HEK293 (cell line): ENCODE results near the gene KEAP1.

Experiments used
- CTCF ChIA-PET: fragments of 350-600 bp; formaldehyde crosslinking; extraction: SDS; loops from one replicate; lab custom pipeline; 2021; ENCODE audit warnings: antibody characterized with exemption; lab: Yijun Ruan, JAX
- POLR2A ChIA-PET: fragments of 300-600 bp; formaldehyde crosslinking; extraction: SDS; loops from one replicate; lab custom pipeline; 2020; ENCODE audit warnings: antibody characterized with exemption, inconsistent platforms; lab: Yijun Ruan, JAX
- H3K27ac ChIP-seq: fragments of 200-500 bp; sonication (Bioruptor generic); 2 replicates; pipeline ENCODE4 v1.5.1; 2014; ENCODE audit warnings: low read depth, low read length, control low read depth, inconsistent platforms; ENCODE audit errors: extremely low read depth
- H3K36me3 ChIP-seq, 2 experiments: fragments of 200-500 bp in 1 of 2; sonication (Bioruptor generic) in 1 of 2; 1 replicate in 1 of 2; 2 replicates in 1 of 2; pipeline ENCODE4 v1.5.1; 2014 to 2017; ENCODE audit warnings: inconsistent platforms in 2 of 2, low read length in 2 of 2; ENCODE audit not compliant: control insufficient read depth in 2 of 2, insufficient read depth in 1 of 2
- H3K4me1 ChIP-seq: fragments of 200-500 bp; sonication (Bioruptor generic); 2 replicates; pipeline ENCODE4 v1.5.1; 2014; ENCODE audit warnings: mild to moderate bottlenecking, low read length, inconsistent platforms; ENCODE audit not compliant: control insufficient read depth, insufficient read depth
- H3K4me3 ChIP-seq: 2 replicates; pipeline ENCODE4 v1.5.1; 2011; ENCODE audit warnings: low read depth, mild to moderate bottlenecking, control low read depth, low read length, moderate library complexity
- H3K9me3 ChIP-seq: fragments of 200-500 bp; sonication (Bioruptor generic); 2 replicates; pipeline ENCODE4 v1.5.1; 2014; ENCODE audit warnings: low read depth, low read length, inconsistent platforms; ENCODE audit not compliant: control insufficient read depth, insufficient read depth
- ATF2 ChIP-seq: fragments of 450-650 bp; formaldehyde crosslinking; IDR thresholded peaks from 2 replicates; pipeline ENCODE4 v1.5.1; 2016; ENCODE audit warnings: missing biosample characterization, missing genetic modification characterization, low read depth
- ZBTB48 ChIP-seq: fragments of 450-650 bp; formaldehyde crosslinking; IDR thresholded peaks from 2 replicates; pipeline ENCODE4 v1.5.1; 2016; ENCODE audit warnings: missing biosample characterization, missing genetic modification characterization
- ZBTB7A ChIP-seq: fragments of 450-650 bp; formaldehyde crosslinking; IDR thresholded peaks from 2 replicates; pipeline ENCODE4 v1.5.1; 2016; ENCODE audit warnings: low read depth, missing biosample characterization, missing genetic modification characterization
- ZIC2 ChIP-seq: fragments of 450-650 bp; formaldehyde crosslinking; IDR thresholded peaks from 2 replicates; pipeline ENCODE4 v1.5.1; 2016; ENCODE audit warnings: missing biosample characterization, missing genetic modification characterization
- ZNF132 ChIP-seq: fragments of 450-650 bp; formaldehyde crosslinking; IDR thresholded peaks from 2 replicates; pipeline ENCODE4 v1.5.1; 2017; ENCODE audit warnings: missing biosample characterization, missing genetic modification characterization, borderline replicate concordance
- ZNF16 ChIP-seq: fragments of 450-650 bp; formaldehyde crosslinking; IDR thresholded peaks from 2 replicates; pipeline ENCODE4 v1.5.1; 2016; ENCODE audit warnings: low read depth, missing biosample characterization, missing genetic modification characterization
- ZNF2 ChIP-seq: fragments of 450-650 bp; formaldehyde crosslinking; IDR thresholded peaks from 2 replicates; pipeline ENCODE4 v1.5.1; 2016; ENCODE audit warnings: missing biosample characterization, missing genetic modification characterization
- ZNF664 ChIP-seq: fragments of 450-650 bp; formaldehyde crosslinking; IDR thresholded peaks from 2 replicates; pipeline ENCODE4 v1.5.1; 2016; ENCODE audit warnings: missing biosample characterization, missing genetic modification characterization
- ZNF677 ChIP-seq: fragments of 450-650 bp; IDR thresholded peaks from 2 replicates; pipeline ENCODE4 v1.5.0; 2018; ENCODE audit warnings: missing biosample characterization, mild to moderate bottlenecking, missing genetic modification characterization, moderate library complexity
- ZNF830 ChIP-seq: fragments of 450-650 bp; IDR thresholded peaks from 2 replicates; pipeline ENCODE4 v1.5.0; 2018; ENCODE audit warnings: missing biosample characterization, missing genetic modification characterization, low read depth, mild to moderate bottlenecking, moderate library complexity
- ZSCAN18 ChIP-seq: fragments of 450-650 bp; formaldehyde crosslinking; IDR thresholded peaks from 2 replicates; pipeline ENCODE4 v1.5.1; 2016; ENCODE audit warnings: missing biosample characterization, missing genetic modification characterization
- TF ChIP-seq, protein P1 (sequence below): fragments of 450-650 bp; formaldehyde crosslinking; IDR thresholded peaks from 2 replicates; pipeline ENCODE4 v1.5.1; 2016; ENCODE audit warnings: missing biosample characterization, missing genetic modification characterization, borderline replicate concordance

The KEAP1 gene

DNA sequence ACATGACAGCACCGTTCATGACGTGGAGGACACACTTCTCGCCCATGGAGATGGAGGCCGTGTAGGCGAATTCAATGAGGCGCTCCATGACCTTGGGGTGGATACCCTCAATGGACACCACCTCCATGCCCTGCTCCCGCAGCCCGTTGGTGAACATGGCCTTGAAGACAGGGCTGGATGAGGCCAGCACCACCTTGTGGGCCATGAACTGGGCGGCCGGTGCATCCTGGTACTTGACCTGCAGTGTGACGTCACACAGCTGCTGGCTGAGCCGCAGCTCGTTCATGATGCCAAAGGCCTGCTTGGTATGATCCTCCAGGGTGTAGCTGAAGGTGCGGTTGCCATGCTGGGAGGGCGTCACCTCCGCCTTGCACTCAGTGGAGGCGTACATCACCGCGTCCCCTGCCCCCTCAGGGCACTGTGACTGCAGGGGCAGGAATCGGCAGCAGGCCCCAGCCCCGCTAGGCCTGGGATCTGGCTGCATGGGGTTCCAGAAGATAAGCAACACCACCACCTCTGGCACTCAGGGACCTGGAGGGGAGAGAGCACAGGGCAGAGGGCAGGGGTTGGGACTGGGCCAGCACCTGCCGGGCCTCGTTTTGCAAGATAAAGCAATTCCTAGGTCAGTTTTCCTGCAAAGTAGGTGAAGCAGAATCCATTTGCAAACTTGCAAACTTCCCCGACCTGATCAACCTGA is 3.5 kb downstream of the KEAP1 start:
- H3K27ac ChIP-seq = no peak overlapping the region

DNA sequence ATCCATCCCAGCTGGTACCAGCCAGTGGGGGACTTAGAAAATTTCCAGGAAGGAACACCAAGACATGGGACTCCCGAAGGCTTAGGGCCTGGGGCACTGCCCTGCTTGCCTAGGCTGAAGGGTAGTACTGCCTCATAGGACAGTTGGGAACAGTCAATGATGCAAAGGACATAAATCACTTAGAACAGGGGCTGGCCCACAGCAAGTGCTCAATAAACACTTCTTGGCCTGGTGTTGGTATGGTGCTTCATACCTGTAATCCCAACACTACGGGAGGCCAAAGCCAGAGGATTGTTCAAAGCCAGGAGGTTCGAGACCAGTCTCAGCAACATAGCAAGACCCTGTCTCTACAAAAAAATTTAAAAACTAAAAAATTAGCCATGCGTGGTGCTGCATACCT is 5.8 kb downstream of the KEAP1 start:
- no peak overlapping the region for H3K4me3 ChIP-seq
- peaks cover 4% of the 10 kb centered on the region; the same call in 1 of the 2 replicates for H3K4me1 ChIP-seq
- no peak for TF ChIP-seq ZSCAN18 (tag by site-specific recombination)
- TF ChIP-seq, protein P1, sequence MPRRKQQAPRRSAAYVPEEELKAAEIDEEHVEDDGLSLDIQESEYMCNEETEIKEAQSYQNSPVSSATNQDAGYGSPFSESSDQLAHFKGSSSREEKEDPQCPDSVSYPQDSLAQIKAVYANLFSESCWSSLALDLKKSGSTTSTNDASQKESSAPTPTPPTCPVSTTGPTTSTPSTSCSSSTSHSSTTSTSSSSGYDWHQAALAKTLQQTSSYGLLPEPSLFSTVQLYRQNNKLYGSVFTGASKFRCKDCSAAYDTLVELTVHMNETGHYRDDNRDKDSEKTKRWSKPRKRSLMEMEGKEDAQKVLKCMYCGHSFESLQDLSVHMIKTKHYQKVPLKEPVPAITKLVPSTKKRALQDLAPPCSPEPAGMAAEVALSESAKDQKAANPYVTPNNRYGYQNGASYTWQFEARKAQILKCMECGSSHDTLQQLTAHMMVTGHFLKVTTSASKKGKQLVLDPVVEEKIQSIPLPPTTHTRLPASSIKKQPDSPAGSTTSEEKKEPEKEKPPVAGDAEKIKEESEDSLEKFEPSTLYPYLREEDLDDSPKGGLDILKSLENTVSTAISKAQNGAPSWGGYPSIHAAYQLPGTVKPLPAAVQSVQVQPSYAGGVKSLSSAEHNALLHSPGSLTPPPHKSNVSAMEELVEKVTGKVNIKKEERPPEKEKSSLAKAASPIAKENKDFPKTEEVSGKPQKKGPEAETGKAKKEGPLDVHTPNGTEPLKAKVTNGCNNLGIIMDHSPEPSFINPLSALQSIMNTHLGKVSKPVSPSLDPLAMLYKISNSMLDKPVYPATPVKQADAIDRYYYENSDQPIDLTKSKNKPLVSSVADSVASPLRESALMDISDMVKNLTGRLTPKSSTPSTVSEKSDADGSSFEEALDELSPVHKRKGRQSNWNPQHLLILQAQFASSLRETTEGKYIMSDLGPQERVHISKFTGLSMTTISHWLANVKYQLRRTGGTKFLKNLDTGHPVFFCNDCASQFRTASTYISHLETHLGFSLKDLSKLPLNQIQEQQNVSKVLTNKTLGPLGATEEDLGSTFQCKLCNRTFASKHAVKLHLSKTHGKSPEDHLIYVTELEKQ (tag by site-specific recombination) = no peak
- TF ChIP-seq ZNF830 = no peak
- no peak for TF ChIP-seq ZNF132
- no peak for TF ChIP-seq ZNF677 (tag by site-specific recombination)
- TF ChIP-seq ZNF664 (tag by site-specific recombination) = peak; percentile 91
- ChIA-PET CTCF (interaction anchor here (0.6 to 1.0 kb wide), 4 partner anchors 11 to 80 kb away, joined by 3 to 5 read pairs (median 4); no protein-coding TSS in a partner anchor), POLR2A (interaction anchor here (0.7 kb wide), 1 partner anchor 70 kb away, joined by 4 read pairs; no protein-coding TSS in a partner anchor)
- no peak overlapping the region for H3K27ac ChIP-seq
- peaks cover 32 to 60% of the 10 kb centered on the region in 2 experiments; a peak in 2 of 3 replicates for H3K36me3 ChIP-seq
- H3K9me3 ChIP-seq = no peaks in the 10 kb centered on the region

More for the DNA sequence above, 3.5 kb downstream of the KEAP1 start:
- ChIA-PET CTCF (interaction anchor here (0.6 to 1.7 kb wide), 3 partner anchors 21 to 164 kb away, joined by 3 to 5 read pairs (median 3); no protein-coding TSS in a partner anchor), POLR2A (interaction anchor here (0.6 to 1.5 kb wide), 3 partner anchors 53 to 278 kb away, joined by 3 to 4 read pairs (median 3); no protein-coding TSS in a partner anchor)
- H3K9me3 ChIP-seq = no peaks in the 10 kb centered on the region
- peaks cover 31 to 49% of the 10 kb centered on the region in 2 experiments; a peak in 2 of 3 replicates for H3K36me3 ChIP-seq
- peaks cover 4% of the 10 kb centered on the region; the same call in 1 of the 2 replicates for H3K4me1 ChIP-seq
- H3K4me3 ChIP-seq = no peak overlapping the region
- TF ChIP-seq ZNF16 (tag by site-specific recombination) = no peak
- TF ChIP-seq ZIC2 = peak; percentile 42; the same call in 1 of the 2 replicates

DNA sequence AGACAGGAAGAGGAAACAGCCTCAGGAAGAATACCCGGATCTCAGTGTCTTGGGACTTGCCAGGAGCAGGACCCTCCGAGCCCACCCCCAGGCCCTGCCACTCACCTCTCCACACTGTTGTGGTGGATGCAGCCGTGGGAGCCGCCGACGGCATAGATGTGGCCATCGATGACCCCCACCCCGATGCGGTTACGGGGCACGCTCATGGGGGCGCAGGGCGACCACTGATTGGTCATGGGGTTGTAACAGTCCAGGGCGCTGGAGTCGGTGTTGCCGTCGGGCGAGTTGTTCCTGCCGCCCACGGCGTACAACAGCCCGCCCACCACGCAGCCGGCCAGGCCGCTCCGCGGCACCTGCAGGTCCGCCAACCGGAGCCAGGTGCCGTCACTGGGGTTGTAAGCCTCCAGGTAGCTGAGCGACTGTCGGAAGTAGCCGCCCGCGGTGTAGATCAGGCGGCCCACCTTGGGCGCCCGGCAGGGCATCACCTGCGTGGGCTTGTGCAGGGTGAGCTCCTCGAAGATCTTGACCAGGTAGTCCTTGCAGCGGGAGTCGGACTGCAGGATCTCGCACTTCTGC is 11.6 kb downstream of the KEAP1 start:
- Histone ChIP-seq H3K27ac (no peak overlapping the region), H3K4me3 (no peak overlapping the region), H3K9me3 (no peaks in the 10 kb centered on the region), H3K36me3 (peaks cover 27 to 70% of the 10 kb centered on the region in 2 experiments; a peak in 2 of 3 replicates)
- POLR2A ChIA-PET = no interaction called here
- CTCF ChIA-PET = interaction anchor here (0.6 to 4.0 kb wide), 8 partner anchors 9 to 209 kb away, joined by 3 to 21 read pairs (median 4); no protein-coding TSS in a partner anchor
- TF ChIP-seq ZBTB48 (tag by site-specific recombination) = no peak
- no peak for TF ChIP-seq ZBTB7A
- no peak for TF ChIP-seq ATF2 (tag by site-specific recombination)
- no peak for TF ChIP-seq ZNF2 (tag by site-specific recombination)
- TF ChIP-seq, all 188 proteins: peak for 0
- H3K4me1 ChIP-seq = no peaks in the 10 kb centered on the region
